Measurements from ENCODE around the gene AR.

- no peak for TF ChIP-seq EZH2phosphoT487 (IDR thresholded peaks at IDR 0.05; ENCODE audit: borderline replicate concordance, low read length)
- no peak for TF ChIP-seq EZH2 (IDR thresholded peaks at IDR 0.05; ENCODE audit: low read length, unreplicated experiment)
- no peak for TF ChIP-seq CTCF (conservative IDR thresholded peaks at IDR 0.05; ENCODE audit: low read depth, low read length)
These were observed 70.6 kb downstream of the AR start for GRCh38 chrX:67614423-67614822.
